GM12892 (cell line): Measurements from ENCODE around the gene SRPK3.

ENCODE experiments used
- DNase-seq: peaks from one replicate; pipeline ENCODE4 v3.0.0; 2011; ENCODE audit not compliant: insufficient read length
- FAIRE-seq: peaks from 2 replicates; lab custom pipeline; 2011; peaks lifted over from hg19 to GRCh38; lab: Jason Lieb, UNC
- POLR2A ChIP-seq: IDR thresholded peaks from 2 replicates; pipeline ENCODE4 v1.6.1; 2011; ENCODE audit warnings: low read depth, low read length, control low read depth
- POLR2AphosphoS5 ChIP-seq: IDR thresholded peaks from 2 replicates; pipeline ENCODE4 v1.6.1; 2011; ENCODE audit warnings: low read depth, low read length, control low read depth
- TAF1 ChIP-seq: IDR thresholded peaks from 2 replicates; pipeline ENCODE4 v1.6.1; 2011; ENCODE audit warnings: low read depth, mild to moderate bottlenecking, control low read depth, low read length, borderline replicate concordance

SRPK3 gene

DNA sequence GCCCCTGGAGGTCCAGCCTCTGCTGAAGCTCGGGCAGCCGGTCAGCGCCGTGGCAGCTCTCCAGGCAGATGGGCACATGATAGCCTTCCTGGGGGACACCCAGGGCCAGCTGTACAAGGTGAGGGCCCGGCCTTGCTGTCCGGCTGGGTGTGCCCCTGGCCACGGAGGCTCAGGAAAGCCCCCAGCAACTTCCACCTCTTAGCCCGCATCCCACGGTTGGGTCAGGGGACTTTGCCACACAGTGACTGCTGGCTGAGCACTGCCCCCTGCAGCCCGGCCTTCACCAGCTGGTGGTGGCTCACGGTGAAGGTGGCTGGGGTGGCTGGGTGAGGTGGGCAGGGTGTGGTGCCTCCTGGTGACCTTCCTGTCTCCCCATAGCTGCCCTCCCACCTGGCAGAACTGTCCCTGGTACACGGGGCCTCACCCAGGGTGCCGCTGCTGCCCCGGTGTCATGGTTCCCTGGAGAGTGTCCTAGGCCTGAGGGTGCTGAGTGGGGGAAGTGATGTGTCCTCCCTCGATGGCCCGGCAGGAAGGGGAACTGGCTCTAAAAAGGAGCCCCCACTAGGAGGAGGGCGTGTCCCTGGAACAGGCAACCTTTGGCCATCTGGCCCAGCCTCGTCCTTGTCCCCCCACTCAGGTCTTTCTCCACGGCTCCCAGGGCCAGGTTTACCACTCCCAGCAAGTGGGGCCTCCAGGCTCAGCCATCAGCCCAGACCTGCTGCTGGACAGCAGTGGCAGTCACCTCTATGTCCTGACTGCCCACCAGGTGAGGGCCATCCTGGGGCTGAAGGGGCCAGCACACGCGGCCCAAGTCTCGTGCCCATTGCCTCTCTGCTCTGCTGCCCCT lies 12.3 kb upstream of the SRPK3 start:
- TF ChIP-seq TAF1 = no peak
- no peak for TF ChIP-seq POLR2AphosphoS5
- TF ChIP-seq POLR2A = no peak
- DNase-seq (peak; percentile 23), FAIRE-seq (no peak)

DNA sequence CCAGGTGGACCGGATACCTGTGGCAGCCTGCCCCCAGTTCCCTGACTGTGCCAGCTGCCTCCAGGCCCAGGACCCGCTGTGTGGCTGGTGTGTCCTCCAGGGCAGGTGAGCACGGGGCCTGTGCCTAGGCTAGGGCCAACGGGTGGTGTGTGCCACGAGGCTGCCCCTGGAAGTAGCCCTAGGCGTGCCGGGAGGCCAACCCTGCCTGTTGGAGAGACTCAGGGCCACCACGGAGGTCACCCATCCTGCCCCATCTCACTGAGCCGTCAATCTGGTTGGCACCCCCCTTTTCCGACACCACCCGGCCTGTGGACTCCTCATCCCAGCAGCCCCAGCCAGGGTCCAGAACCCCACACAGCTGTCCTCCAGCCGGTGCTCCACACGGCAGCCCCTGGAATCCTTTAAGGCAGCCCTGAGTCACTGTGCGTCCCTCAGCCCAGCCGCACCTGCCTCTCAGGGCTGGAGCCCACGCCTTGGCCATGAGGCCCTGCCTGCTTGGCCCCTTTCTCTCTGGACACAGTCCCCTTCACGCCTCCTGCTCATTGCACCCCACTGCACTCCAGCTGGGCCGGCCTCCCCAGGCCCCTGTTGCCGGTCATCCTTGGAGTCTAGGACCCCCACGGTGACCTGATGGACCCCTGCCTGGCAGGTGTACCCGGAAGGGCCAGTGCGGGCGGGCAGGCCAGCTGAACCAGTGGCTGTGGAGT lies 11.5 kb upstream of the SRPK3 start:
- TF ChIP-seq POLR2AphosphoS5 = no peak
- TF ChIP-seq POLR2A = no peak
- TF ChIP-seq TAF1 = no peak
- FAIRE-seq (no peak), DNase-seq (peak; percentile 23)

GRCh38 chrX:153769865-153770600 lies 10.8 kb upstream of the SRPK3 start:
- DNase-seq (peak; percentile 23), FAIRE-seq (no peak)
- no peak for TF ChIP-seq TAF1
- TF ChIP-seq POLR2A = no peak
- TF ChIP-seq POLR2AphosphoS5 = no peak

- FAIRE-seq (no peak), DNase-seq (peak; percentile 25)
- TF ChIP-seq POLR2A = no peak
- TF ChIP-seq POLR2AphosphoS5 = no peak
- TF ChIP-seq TAF1 = no peak
Observed at GRCh38 chrX:153770601-153771414, 10.0 kb upstream of the SRPK3 start.

- FAIRE-seq = no peak
- no peak for TF ChIP-seq TAF1
- TF ChIP-seq POLR2AphosphoS5 = no peak
- no peak for TF ChIP-seq POLR2A
- DNase-seq = peak; percentile 25
Observed at GRCh38 chrX:153771415-153772315, 9.2 kb upstream of the SRPK3 start.

- FAIRE-seq (no peak), DNase-seq (peak; percentile 25)
- no peak for TF ChIP-seq TAF1
- TF ChIP-seq POLR2A = no peak
- TF ChIP-seq POLR2AphosphoS5 = no peak
Observed at GRCh38 chrX:153772316-153773217, 8.3 kb upstream of the SRPK3 start.

DNA sequence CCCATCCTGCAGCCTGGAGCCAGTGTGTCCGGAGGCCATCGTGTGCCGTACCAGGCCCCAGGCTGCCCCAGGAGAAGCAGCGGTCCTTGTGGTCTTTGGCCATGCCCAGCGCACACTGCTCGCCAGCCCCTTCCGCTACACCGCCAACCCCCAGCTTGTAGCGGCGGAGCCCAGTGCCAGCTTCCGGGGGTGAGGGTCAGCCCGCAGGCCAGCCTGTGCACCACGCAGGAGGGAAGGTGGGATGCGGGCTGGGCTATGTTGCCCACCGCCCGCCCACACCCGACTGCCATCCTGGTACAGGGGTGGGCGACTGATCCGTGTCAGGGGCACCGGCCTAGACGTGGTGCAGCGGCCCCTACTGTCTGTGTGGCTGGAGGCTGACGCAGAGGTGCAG lies 7.6 kb upstream of the SRPK3 start:
- FAIRE-seq (no peak), DNase-seq (peak; percentile 19)
- no peak for TF ChIP-seq TAF1
- TF ChIP-seq POLR2A = no peak
- TF ChIP-seq POLR2AphosphoS5 = no peak

DNA sequence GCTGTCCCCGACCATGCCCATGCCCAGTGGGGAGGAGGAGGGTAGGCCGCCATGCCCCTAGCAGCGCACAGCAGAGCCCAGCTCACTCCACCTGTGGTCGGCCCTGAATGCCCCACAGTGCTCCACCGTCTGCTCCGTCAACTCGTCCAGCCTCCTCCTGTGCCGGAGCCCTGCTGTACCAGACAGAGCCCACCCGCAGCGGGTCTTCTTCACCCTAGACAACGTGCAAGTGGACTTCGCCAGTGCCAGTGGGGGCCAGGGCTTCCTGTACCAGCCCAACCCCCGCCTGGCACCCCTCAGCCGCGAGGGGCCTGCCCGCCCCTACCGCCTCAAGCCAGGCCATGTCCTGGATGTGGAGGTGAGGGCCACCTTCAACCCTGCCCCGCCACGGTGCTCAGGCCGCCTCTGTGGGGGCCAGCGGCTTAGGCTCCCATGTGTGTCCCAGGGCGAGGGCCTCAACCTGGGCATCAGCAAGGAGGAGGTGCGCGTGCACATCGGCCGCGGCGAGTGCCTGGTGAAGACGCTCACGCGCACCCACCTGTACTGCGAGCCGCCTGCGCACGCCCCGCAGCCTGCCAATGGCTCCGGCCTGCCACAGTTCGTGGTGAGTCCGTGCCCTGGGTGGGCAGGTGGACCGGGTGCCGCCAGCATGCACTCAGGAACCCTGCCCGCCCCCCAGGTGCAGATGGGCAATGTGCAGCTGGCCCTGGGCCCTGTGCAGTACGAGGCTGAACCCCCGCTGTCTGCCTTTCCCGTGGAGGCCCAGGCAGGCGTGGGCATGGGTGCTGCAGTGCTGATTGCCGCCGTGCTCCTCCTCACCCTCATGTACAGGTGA lies 6.9 kb upstream of the SRPK3 start:
- no peak for TF ChIP-seq TAF1
- TF ChIP-seq POLR2AphosphoS5 = no peak
- TF ChIP-seq POLR2A = no peak
- DNase-seq = peak; percentile 25
- no peak for FAIRE-seq
